Measurements from ENCODE around the gene UNKL. TPM values are rescaled to one million over a fixed set of nuclear protein-coding genes. Genes with fewer than 3 reads are reported as not detected.

UNKL gene
- total RNA-seq, 1 donor from 2014 or later, result 19.9 TPM

GRCh38 chr16:1393613-1394176 is 20.8 kb downstream of the UNKL start:
- DNase-seq (no peak), ATAC-seq (no peak)

GRCh38 chr16:1392826-1393225 is 21.7 kb downstream of the UNKL start:
- TF ChIP-seq CTCF (IDR thresholded peaks at IDR 0.05), result no peak
- intact Hi-C loops (cut with DNase I), result no loop called here
- no peak overlapping the region for H3K4me3 ChIP-seq
- no peak overlapping the region for H3K27ac ChIP-seq
- no peak for DNase-seq
- no peak for ATAC-seq
- H3K9me3 ChIP-seq, result no peaks in the 10 kb centered on the region
- H3K27me3 ChIP-seq, result no peaks in the 10 kb centered on the region
- no peaks in the 10 kb centered on the region for H3K4me1 ChIP-seq
- H3K36me3 ChIP-seq, result peaks cover 62% of the 10 kb centered on the region

More at GRCh38 chr16:1393613-1394176, 20.8 kb downstream of the UNKL start:
- Histone ChIP-seq H3K4me3 (no peak overlapping the region), H3K4me1 (no peaks in the 10 kb centered on the region), H3K9me3 (no peaks in the 10 kb centered on the region), H3K27me3 (no peaks in the 10 kb centered on the region), H3K36me3 (peaks cover 65% of the 10 kb centered on the region), H3K27ac (no peak overlapping the region)
- intact Hi-C loops (cut with DNase I), result no loop called here
- TF ChIP-seq CTCF (IDR thresholded peaks at IDR 0.05), result no peak

GRCh38 chr16:1390239-1390779 is 24.2 kb downstream of the UNKL start:
- intact Hi-C loops (cut with DNase I), result no loop called here
- DNase-seq (no peak), ATAC-seq (no peak)
- no peak for TF ChIP-seq CTCF (IDR thresholded peaks at IDR 0.05)
- Histone ChIP-seq H3K27ac (no peak overlapping the region), H3K4me3 (no peak overlapping the region), H3K36me3 (peaks cover 55% of the 10 kb centered on the region), H3K27me3 (no peaks in the 10 kb centered on the region), H3K4me1 (no peaks in the 10 kb centered on the region), H3K9me3 (no peaks in the 10 kb centered on the region)

GRCh38 chr16:1389762-1390161 is 24.7 kb downstream of the UNKL start:
- no peak for DNase-seq
- no peaks in the 10 kb centered on the region for H3K4me1 ChIP-seq
- H3K36me3 ChIP-seq, result peaks cover 56% of the 10 kb centered on the region
- no peaks in the 10 kb centered on the region for H3K9me3 ChIP-seq
- no peak for ATAC-seq
- no peak overlapping the region for H3K4me3 ChIP-seq
- H3K27ac ChIP-seq, result no peak overlapping the region
- intact Hi-C loops (cut with DNase I), result no loop called here
- no peak for TF ChIP-seq CTCF (IDR thresholded peaks at IDR 0.05)
- H3K27me3 ChIP-seq, result no peaks in the 10 kb centered on the region

- Histone ChIP-seq H3K4me3 (no peak overlapping the region), H3K36me3 (peaks cover 47% of the 10 kb centered on the region), H3K9me3 (no peaks in the 10 kb centered on the region), H3K27ac (no peak overlapping the region), H3K27me3 (no peaks in the 10 kb centered on the region), H3K4me1 (no peaks in the 10 kb centered on the region)
- no peak for ATAC-seq
- TF ChIP-seq CTCF (IDR thresholded peaks at IDR 0.05), result no peak
- intact Hi-C loops (cut with DNase I), result no loop called here
- DNase-seq, result no peak
Measured at GRCh38 chr16:1387331-1387730, 27.2 kb downstream of the UNKL start.

- Histone ChIP-seq H3K9me3 (no peaks in the 10 kb centered on the region), H3K27me3 (no peaks in the 10 kb centered on the region), H3K36me3 (peaks cover 42% of the 10 kb centered on the region), H3K4me1 (no peaks in the 10 kb centered on the region), H3K4me3 (no peak overlapping the region), H3K27ac (no peak overlapping the region)
- intact Hi-C loops (cut with DNase I), result no loop called here
- no peak for TF ChIP-seq CTCF (IDR thresholded peaks at IDR 0.05)
- DNase-seq (no peak), ATAC-seq (no peak)
Measured at GRCh38 chr16:1385232-1385631, 29.3 kb downstream of the UNKL start.
